ENCODE measurements around the gene RNF212. TPM values are rescaled to one million over a fixed set of nuclear protein-coding genes. Genes with fewer than 3 reads are reported as not detected.

The RNF212 gene
- total and polyA plus RNA-seq, 10 of the 15 experiments (the other 5 are each of a cell fraction or from before 2014, with no cell fraction given) = not detected

GRCh38 chr4:1031956-1032795 lies 81.2 kb downstream of the RNF212 start:
- 27% methylated on average over 37 of the region's 37 CpGs for WGBS (ENCODE audit: insufficient coverage, insufficient replicate concordance, low lambda C conversion rate, missing lambda C conversion rate)
- no peaks in the 10 kb centered on the region for H4K20me1 ChIP-seq (ENCODE audit: control insufficient read depth, insufficient read depth)
- H3K27ac ChIP-seq (ENCODE audit: control insufficient read depth, insufficient read depth) = no peak overlapping the region
- H3K4me1 ChIP-seq (ENCODE audit: control insufficient read depth, insufficient read depth, low read length) = no peaks in the 10 kb centered on the region
- H2AFZ ChIP-seq (ENCODE audit: control insufficient read depth, low read depth, low read length) = no peak overlapping the region
- TF ChIP-seq ZBTB4 (CRISPR knock-in tag; IDR thresholded peaks at IDR 0.05) (no peak), STAT3 (IDR thresholded peaks at IDR 0.05; ENCODE audit: low read depth, low read length) (no peak), JUND (IDR thresholded peaks at IDR 0.05; ENCODE audit: low read depth, low read length) (no peak), MYB (IDR thresholded peaks at IDR 0.05; ENCODE audit: borderline replicate concordance, low read depth, low read length) (no peak), TCF3 (IDR thresholded peaks at IDR 0.05; ENCODE audit: borderline replicate concordance, insufficient read depth, low read depth, low read length) (peak; percentile 91), RELA (IDR thresholded peaks at IDR 0.05; ENCODE audit: borderline replicate concordance, partially characterized antibody) (no peak), GATAD2B (conservative IDR thresholded peaks at IDR 0.05; ENCODE audit: low read depth) (no peak), RAD21 (IDR thresholded peaks at IDR 0.05; ENCODE audit: insufficient read depth, low read depth, low read length) (0 out of 2 replicates have a peak, but pooled peaks have one; percentile 17), CTCF (IDR thresholded peaks at IDR 0.05 in 2 of 3, conservative IDR thresholded peaks at IDR 0.05 in 1 of 3; ENCODE audit: control insufficient read depth in 2 of 3, extremely low read depth in 1 of 3, insufficient read depth in 1 of 3, low read depth in 3 of 3, low read length in 3 of 3) (peak in 1 of 3 experiments; percentile 17; a peak in 2 of 6 replicates), ESRRA (IDR thresholded peaks at IDR 0.05; ENCODE audit: low read length) (no peak), NR2C2 (IDR thresholded peaks at IDR 0.05; ENCODE audit: borderline replicate concordance, control insufficient read depth, insufficient read length, low read depth) (no peak), TCF12 (IDR thresholded peaks at IDR 0.05; ENCODE audit: low read depth, low read length) (peak; percentile 79), RAD51 (IDR thresholded peaks at IDR 0.05) (no peak)
- TF ChIP-seq, protein P1, sequence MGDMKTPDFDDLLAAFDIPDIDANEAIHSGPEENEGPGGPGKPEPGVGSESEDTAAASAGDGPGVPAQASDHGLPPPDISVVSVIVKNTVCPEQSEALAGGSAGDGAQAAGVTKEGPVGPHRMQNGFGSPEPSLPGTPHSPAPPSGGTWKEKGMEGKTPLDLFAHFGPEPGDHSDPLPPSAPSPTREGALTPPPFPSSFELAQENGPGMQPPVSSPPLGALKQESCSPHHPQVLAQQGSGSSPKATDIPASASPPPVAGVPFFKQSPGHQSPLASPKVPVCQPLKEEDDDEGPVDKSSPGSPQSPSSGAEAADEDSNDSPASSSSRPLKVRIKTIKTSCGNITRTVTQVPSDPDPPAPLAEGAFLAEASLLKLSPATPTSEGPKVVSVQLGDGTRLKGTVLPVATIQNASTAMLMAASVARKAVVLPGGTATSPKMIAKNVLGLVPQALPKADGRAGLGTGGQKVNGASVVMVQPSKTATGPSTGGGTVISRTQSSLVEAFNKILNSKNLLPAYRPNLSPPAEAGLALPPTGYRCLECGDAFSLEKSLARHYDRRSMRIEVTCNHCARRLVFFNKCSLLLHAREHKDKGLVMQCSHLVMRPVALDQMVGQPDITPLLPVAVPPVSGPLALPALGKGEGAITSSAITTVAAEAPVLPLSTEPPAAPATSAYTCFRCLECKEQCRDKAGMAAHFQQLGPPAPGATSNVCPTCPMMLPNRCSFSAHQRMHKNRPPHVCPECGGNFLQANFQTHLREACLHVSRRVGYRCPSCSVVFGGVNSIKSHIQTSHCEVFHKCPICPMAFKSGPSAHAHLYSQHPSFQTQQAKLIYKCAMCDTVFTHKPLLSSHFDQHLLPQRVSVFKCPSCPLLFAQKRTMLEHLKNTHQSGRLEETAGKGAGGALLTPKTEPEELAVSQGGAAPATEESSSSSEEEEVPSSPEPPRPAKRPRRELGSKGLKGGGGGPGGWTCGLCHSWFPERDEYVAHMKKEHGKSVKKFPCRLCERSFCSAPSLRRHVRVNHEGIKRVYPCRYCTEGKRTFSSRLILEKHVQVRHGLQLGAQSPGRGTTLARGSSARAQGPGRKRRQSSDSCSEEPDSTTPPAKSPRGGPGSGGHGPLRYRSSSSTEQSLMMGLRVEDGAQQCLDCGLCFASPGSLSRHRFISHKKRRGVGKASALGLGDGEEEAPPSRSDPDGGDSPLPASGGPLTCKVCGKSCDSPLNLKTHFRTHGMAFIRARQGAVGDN (IDR thresholded peaks at IDR 0.05) = no peak
- no TSS peak for BruUV-seq (replicated peaks)
- H3K27me3 ChIP-seq (replicated peaks in 1 of 2; ENCODE audit: control insufficient read depth in 2 of 2, insufficient read depth in 2 of 2, low read length in 1 of 2) = no peaks in the 10 kb centered on the region
- ChIA-PET SMC1A (ENCODE audit: uncharacterized antibody, unreplicated experiment) (no interaction called here), CTCF (no interaction called here), RAD21 (ENCODE audit: unreplicated experiment) (no interaction called here), POLR2A (no interaction called here)
- FAIRE-seq = no peak
- no peak overlapping the region for H3K4me2 ChIP-seq (ENCODE audit: control insufficient read depth, insufficient read depth)
- H3K9me3 ChIP-seq (replicated peaks; ENCODE audit: control insufficient read depth, insufficient read depth, low read length) = no peaks in the 10 kb centered on the region
- intact Hi-C loops (cut with micrococcal nuclease; ENCODE audit: unreplicated experiment) (no loop called here), in situ Hi-C loops (cut with MboI) (no loop called here)
- no peak for DNase-seq (ENCODE audit: low read depth, low spot score)
- no peak overlapping the region for H3K4me3 ChIP-seq
- H3K79me2 ChIP-seq (ENCODE audit: control insufficient read depth, insufficient read depth, low read length) = no peaks in the 10 kb centered on the region
- H3K36me3 ChIP-seq (ENCODE audit: control insufficient read depth in 2 of 2, insufficient read depth in 2 of 2, low read length in 1 of 2) = no peaks in the 10 kb centered on the region
- H3K9ac ChIP-seq (ENCODE audit: control insufficient read depth, insufficient read depth, low read length) = no peak overlapping the region
- ATAC-seq = peak; percentile 55

All from GM12878 (cell line).